DMS114 treated with DMSO at 0.1 percent for 48 hours (cell line): Measurements from ENCODE around the gene AADAT.
A peak's percentile ranks its signal among the peaks of the same experiment; 100 is the strongest.

Source experiments
- DNase-seq: peaks from one replicate; lab custom pipeline; 2025; ENCODE audit not compliant: unreplicated experiment; lab: John Stamatoyannopoulos, UW

The AADAT gene

DNA sequence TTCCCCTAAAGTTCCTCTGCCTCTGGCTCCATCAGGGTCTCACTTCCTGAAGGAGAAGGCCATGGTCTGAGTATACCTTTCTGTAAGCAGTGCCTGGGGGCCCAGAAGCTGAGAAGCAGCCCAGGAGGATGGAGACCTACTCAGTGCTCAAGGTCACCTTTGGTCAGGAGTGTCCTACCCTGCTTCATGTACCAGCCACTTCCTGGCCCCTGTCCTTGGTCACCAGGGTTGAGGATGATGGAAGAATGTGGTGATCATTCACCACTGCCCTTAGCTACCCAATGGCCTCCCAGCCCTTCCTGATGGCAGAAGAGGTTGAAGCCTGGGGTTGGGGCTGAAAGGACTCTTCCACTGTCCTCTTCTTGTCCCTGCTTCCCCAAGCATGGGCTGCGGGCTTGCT lies 54.5 kb downstream of the AADAT start:
- DNase-seq = no peak

DNA sequence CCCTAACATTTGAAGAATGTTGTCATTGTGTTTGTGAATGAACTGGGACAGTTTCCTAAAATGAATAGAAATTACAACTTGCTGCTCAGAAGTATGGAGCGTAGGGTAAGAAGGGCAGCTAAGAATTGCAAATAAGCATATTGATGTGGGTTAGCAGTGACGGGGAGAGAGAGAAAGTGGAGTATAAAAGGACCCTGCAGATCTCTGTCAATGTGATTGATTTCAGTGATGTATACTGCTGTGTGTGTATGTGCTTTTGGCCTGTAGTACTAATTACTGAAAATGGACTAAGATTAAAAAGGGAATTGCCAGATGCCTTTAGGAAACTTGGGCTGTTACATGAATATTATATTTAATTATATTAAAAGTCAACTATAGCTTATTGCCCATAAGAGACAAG lies 55.8 kb downstream of the AADAT start:
- DNase-seq = no peak

DNA sequence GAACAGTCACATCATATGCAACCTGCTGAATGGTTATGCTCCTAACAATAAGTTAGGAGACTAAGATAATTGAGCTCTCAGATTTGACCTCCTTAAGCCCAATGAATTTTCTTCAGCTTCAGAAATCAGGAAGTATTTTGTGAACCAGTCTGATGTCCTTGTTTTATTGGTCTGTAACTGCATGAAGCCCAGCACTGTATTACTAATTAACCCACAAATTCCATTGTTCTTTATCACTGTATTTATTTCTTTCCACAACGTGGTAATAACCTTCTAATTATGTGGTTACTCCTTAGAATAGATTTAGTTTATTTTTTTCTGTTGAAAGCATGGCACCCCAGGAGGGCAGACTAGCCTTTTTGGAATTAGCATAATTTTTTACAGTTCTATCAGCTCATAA lies 59.6 kb downstream of the AADAT start:
- no peak for DNase-seq

DNA sequence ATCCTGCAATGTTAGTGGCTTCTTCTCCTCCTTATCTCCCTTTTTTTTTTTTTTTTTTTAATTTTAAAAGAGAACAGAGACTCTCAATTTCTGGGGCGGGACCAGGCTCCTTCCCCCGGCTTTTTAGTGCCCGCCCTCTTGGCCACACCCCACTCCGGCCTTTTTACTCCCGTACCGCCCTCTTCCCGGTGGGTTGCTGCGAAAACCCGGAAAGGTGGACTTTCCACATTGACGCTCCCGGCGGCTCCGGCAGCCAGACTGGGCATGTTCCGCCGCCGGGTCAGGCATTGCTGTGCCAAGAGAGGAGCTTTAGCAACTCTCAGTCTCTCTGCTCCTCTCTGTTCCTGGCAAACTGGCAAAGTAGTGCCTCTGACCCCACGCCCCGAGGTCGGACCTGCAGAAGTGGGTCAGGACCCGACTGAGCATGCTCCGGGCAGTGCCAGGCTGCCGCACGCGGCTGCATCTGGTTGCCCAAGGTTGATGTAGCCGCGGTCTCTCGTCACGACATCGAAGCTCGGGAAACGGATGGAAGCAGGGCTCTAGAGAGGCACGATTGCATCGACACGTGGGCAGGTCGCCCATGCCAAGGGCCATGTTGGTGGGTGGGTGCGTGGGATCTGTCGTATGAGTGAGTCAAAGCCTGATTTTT lies 62.5 kb downstream of the AADAT start:
- peak; percentile 83 for DNase-seq

DNA sequence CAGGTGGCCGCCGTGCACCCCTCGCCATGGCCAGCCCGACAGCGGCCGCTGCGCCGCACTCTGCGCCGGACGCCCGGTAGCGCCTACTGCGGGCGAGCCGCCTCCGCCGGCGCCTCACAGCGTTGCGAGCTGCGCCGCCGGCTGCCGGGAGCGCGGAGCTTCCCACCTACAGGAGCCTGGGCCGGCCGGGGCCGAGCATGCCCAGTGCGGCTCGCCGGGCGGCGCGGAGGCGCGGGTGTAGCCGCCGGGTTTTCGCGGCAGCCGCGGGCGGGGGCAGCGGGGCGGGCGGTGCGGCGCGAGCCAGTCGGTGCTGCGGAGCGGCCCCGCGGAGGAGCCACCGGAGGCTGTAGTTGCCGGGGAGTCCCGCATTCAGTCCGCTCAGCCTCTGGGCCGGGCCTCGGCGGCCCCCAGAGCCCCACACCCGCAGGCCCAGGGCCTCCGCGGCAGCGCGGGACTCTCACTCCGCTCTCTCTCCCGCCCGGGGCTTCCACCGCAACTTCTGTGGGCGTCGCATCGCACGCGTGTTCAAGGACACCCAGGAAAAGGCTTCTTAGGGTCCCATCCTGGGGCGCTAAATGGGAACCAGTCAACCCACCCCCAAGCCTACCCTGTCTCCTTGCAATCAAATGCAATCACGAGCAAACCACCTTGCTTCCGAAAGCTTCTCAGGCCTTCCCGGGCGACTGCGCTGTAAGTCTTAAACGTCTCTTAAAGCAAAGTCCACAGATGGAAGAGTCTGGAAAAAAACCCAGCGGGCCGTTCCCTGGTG lies 63.3 kb downstream of the AADAT start, which contains the start of gene MFAP3L:
TSS of gene MFAP3L (minus strand) at position 143 of the 769 bp plus-strand sequence. CDS start 20,518 bp downstream, outside the sequence.
- peak; percentile 45 for DNase-seq

GRCh38 chr4:170025523-170026252 lies 64.1 kb downstream of the AADAT start:
- DNase-seq = peak; percentile 3

DNA sequence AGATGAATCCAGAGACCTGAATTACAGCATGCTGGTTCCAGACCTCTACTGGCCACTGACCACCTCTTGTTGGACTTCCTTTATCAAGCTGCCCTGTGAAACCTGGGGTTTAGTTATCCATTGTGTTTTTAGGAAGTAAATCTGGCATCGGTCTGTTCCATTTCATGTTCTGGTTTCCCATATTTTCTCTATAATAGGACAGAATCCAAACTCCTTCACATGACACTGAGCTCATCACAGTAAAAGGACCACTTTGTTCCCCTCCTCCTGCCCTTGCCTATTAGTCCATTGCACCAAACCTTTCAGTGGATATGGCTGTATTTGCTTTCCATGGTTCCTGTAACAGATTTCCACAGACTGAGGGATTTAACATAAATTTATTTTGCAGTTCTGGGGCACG lies 67.5 kb downstream of the AADAT start:
- DNase-seq = no peak

- no peak for DNase-seq
Observed at GRCh38 chr4:170017252-170017651, 72.5 kb downstream of the AADAT start.

DNA sequence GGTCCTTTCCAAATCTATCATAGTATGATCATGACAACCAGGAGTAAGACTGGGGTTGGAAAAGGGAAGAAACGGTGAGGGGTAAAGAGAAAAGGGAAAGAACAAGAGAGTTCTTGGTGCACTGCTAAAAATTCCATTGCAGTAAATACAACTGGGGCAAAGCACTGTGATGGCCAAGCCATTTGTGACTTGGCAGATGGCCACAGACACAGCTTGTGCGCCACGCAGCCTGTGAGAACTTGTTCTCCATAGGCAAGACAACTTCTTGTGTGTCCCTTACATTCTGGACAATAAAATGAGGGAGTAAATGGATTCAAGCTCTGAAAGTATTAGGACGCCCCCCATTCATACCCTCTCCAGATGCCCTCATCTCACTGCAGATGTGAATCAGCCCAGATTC lies 74.5 kb downstream of the AADAT start:
- DNase-seq = no peak

GRCh38 chr4:170014359-170015011 lies 75.3 kb downstream of the AADAT start:
- DNase-seq = no peak

DNA sequence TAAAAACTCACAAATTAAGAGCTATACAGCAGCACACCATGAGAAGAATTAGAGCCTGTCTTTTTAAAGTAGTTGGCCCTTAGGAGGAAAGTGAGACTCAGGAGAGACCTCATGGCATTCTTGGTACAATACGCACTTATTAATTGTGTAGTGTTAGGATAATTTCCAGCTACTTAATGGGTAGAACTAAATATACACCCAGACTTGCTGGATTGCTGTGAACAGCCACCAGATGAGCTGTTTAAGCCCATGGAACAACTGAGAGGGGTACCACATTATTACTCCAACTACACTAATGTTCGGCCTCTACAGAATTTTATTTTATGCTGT lies 77.2 kb downstream of the AADAT start:
- DNase-seq = no peak

DNA sequence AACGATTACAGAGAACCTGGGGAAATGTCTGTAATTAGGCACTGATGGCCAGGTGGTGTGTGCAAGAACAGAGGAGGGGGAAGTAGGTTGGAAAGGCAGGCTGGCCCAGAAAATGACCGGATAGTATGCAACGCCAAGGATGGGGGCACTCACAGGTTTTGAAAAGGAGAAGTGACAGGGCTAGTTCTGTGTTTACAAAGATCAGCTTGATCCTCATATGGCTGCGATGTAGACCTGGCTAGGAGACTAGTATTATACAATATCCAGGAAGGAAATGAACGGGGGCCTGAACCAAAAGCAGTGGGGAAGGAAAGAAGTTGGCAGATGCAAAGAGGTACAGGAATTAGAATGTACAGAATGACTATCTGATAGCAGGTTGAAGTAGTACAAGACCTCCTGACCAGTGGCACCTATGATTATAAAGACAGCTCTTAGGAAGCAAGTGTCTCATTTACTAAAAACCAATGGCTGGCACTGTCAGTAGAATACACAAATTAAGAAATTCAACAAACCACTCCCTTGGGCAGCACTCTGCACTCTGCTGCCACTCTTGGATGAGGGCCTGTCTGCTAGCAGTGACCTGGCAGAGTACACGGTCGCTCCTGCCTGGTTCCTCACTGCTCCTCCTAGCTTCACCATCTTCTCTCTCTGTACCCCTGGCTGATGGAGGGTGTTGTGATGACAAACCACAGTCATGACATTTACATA lies 77.7 kb downstream of the AADAT start:
- DNase-seq = no peak
